ENCODE data around the gene ZNF521.
"Not testable (repeated sequence)": the region's sequence is repeated elsewhere in the genome, so short reads cannot be mapped to it uniquely, and the experiment has no call there.

ZNF521 gene

DNA sequence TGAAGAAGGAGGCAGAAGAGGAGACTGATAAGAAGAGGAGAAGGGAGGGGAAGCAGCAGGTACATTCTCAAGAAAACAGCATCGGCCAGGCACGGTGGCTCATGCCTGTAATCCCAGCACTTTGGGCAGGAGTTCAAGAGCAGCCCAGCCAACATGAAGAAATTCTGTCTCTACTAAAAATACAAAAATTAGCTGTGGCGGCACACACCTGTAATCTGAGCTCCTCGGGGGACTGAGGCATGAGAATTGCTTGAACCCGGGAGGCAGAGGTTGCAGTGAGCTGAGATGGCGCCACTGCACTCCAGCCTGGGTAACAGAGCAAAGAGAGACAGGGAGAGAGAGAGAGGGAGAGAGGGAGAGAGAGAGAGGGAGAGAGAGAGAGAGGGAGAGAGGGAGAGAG, 318.8 kb downstream of the ZNF521 start:
- not testable (repeated sequence) for DNase-seq (ENCODE audit: low read depth in 2 of 2)

DNA sequence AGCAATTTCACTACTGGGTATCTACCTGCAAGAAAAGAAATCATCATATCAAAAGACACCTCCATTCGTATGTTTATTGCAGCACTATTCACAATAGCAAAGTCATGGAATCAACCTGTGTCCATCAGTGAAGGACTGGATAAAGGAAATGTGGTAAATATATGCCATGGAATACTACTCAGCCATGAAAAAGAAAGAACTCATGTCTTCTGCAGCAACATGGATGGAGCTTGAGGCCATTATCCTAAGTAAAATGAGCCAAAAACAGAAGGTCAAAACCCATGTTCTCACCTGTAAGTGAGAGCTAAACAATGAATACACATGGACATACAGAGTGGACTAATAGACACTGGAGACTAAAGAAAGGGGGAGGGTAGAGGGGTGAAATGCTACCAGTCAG, 322.2 kb downstream of the ZNF521 start:
- no peak for DNase-seq (ENCODE audit: low read depth in 2 of 2)

- no peak for DNase-seq (ENCODE audit: low read depth in 2 of 2)
Observed at GRCh38 chr18:25019931-25020330, 332.0 kb downstream of the ZNF521 start.

DNA sequence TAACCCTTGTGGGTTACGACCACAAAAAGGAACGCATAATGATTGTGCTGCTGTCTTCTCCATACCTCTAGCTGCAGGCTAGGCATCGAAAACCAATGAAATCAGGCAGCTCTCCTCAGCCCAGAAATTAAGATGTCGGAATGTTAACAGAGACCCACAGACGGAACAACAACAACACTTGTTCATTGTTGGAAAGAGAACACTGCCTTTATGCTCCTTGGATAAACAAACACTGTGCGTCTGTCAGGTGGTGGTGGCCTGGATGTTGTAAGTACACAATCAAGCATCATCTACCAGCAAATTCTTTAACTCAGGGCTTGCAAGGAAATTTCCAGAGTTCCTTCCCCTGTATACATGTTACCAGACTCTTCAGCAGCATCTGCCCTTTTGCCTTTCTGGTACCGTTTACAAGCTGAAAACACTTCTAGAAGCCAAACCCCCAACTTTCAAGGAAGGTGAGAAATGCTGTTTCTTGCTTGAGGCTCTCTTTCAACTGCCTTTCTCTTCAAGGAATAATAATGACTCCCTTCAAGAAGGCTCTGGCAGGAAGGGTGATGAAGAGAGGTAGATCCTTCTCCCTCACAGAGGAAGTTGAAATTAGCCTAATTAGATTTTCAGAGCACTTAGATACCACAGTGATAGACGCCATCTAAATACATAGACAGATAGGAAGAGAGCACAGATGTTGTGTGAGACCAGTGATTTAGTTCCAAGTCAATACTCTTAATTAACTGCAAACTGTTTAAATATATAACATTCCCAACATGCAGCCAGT, 332.7 kb downstream of the ZNF521 start:
- DNase-seq (ENCODE audit: low read depth in 2 of 2), result no peak

DNA sequence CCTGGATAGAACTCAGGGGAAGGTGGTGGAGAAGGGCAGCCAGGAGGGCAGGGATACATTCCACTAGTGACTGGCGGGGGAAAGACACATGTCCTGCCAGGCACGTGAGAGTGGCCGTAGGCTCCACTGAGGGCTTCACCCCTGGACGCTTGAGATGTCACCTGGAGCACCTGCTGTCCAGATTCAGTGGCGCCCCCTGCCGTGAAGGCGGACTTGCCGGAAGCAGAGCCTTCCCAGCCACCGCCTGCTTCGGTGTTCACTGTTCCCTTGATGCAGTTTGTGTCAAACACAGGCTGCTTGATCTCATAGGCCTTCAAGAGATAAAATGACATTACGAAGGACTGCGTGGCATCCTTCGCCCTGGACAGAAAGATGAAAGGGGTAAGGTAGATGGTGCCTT, 335.3 kb downstream of the ZNF521 start:
- no peak for DNase-seq (ENCODE audit: low read depth in 2 of 2)

DNA sequence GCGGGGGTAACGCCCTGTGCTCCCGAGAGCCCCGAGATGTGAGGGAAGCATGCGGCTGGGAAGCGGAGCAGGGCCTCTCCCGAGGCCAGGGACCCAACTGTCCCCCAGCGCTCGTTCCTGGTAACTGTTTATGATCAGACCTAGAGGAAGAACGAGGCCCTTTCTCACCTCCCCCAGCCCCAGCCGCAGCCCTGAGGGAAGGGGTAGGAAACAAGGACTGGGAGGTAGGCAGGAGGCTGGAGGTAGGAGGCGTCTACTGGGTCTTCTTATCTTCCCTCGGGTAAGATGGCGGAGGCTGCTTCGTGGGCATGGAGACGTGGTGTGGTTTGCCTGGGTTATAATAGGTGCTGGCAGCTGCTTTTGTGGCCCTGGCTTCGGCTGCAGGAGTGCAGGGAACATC, 335.8 kb downstream of the ZNF521 start:
- DNase-seq (ENCODE audit: low read depth in 2 of 2), result no peak
